PC-9 (cell line): ENCODE measurements around the gene CSK. TPM values are rescaled to one million over a fixed set of nuclear protein-coding genes. Genes with fewer than 3 reads are reported as not detected.

ENCODE experiments used
- BruUV-seq: library from RNA; stranded (reverse); fragments of 400-500 nt; replicated peaks from 2 replicates; lab custom pipeline; 2021; lab: Mats Ljungman, UMichigan
- CTCF ChIA-PET: fragments of 300-600 bp; sonication (Branson Sonifier 250); formaldehyde crosslinking; loops from one replicate; lab custom pipeline; 2022; ENCODE audit warnings: antibody characterized with exemption; lab: Charles Lee
- POLR2A ChIA-PET: fragments of 300-600 bp; sonication (Branson Sonifier 250); formaldehyde crosslinking; loops from one replicate; lab custom pipeline; 2022; ENCODE audit warnings: antibody characterized with exemption; ENCODE audit not compliant: unreplicated experiment; lab: Charles Lee
- DNase-seq, 2 experiments: peaks; one replicate each; pipeline versions ENCODE4 v3.0.0 to v3.0.0-alpha.2; 2015 to 2022; ENCODE audit warnings: mixed read lengths in 1 of 2
- H2AFZ ChIP-seq: fragments of 200-600 bp; sonication (generic); 2 replicates; pipeline ENCODE4 v1.8.1; 2017; ENCODE audit warnings: antibody characterized with exemption
- H3F3A ChIP-seq: fragments of 200-600 bp; sonication (generic); 2 replicates; pipeline ENCODE4 v1.8.1; 2017; ENCODE audit warnings: antibody characterized with exemption, mild to moderate bottlenecking, low read depth; ENCODE audit not compliant: insufficient read depth
- H3K27ac ChIP-seq: fragments of 200-600 bp; sonication (generic); 2 replicates; pipeline ENCODE4 v1.6.1; 2016; ENCODE audit warnings: mixed run types
- H3K27me3 ChIP-seq: fragments of 200-600 bp; sonication (generic); 2 replicates; pipeline ENCODE4 v1.6.1; 2016; ENCODE audit warnings: low read depth, mixed run types; ENCODE audit not compliant: insufficient read depth
- H3K36me3 ChIP-seq: fragments of 200-600 bp; sonication (generic); 2 replicates; pipeline ENCODE4 v1.6.1; 2016; ENCODE audit warnings: low read depth, mixed run types
- H3K4me1 ChIP-seq: fragments of 200-600 bp; sonication (generic); replicated peaks from 2 replicates; pipeline ENCODE4 v1.6.1; 2016; ENCODE audit warnings: mixed run types; ENCODE audit not compliant: insufficient read depth
- H3K4me2 ChIP-seq: fragments of 200-600 bp; sonication (generic); 2 replicates; pipeline ENCODE4 v1.6.1; 2017; ENCODE audit warnings: mixed run types
- H3K4me3 ChIP-seq: fragments of 200-600 bp; sonication (generic); 2 replicates; pipeline ENCODE4 v1.6.1; 2016; ENCODE audit warnings: mixed run types
- H3K79me2 ChIP-seq: fragments of 200-600 bp; sonication (generic); 2 replicates; pipeline ENCODE4 v1.6.1; 2017; ENCODE audit warnings: low read depth, mixed run types
- H3K9me2 ChIP-seq: fragments of 200-600 bp; sonication (generic); 2 replicates; pipeline ENCODE4 v1.8.1; 2017; ENCODE audit warnings: mild to moderate bottlenecking; ENCODE audit not compliant: insufficient read depth
- H3K9me3 ChIP-seq: fragments of 200-600 bp; sonication (generic); 2 replicates; pipeline ENCODE4 v1.8.1; 2016; ENCODE audit warnings: low read depth; ENCODE audit not compliant: insufficient read depth
- H4K20me1 ChIP-seq: fragments of 200-600 bp; sonication (generic); 2 replicates; pipeline ENCODE4 v1.8.1; 2017; ENCODE audit not compliant: insufficient read depth
- CTCF ChIP-seq: fragments of 200-600 bp; sonication (generic); conservative IDR thresholded peaks from 2 replicates; pipeline ENCODE4 v1.6.1; 2017; ENCODE audit warnings: mixed run types, antibody characterized with exemption, mild to moderate bottlenecking, moderate library complexity
- EZH2 ChIP-seq: fragments of 200-600 bp; sonication (generic); IDR thresholded peaks from 2 replicates; pipeline ENCODE4 v1.8.0; 2017; ENCODE audit warnings: antibody characterized with exemption, low read depth
- intact Hi-C: fragments of 100-400 bp; cut with micrococcal nuclease; formaldehyde crosslinking; loops from one replicate; pipeline ENCODE4 v1.10.0; 2022; ENCODE audit not compliant: unreplicated experiment
- total RNA-seq: library from RNA; stranded (reverse); gene quantifications from 2 replicates; pipeline ENCODE4 v1.2.3, GENCODE V29; 2021

CSK gene
- total RNA-seq, 1 experiment from 2014 or later = 78.3 TPM

DNA sequence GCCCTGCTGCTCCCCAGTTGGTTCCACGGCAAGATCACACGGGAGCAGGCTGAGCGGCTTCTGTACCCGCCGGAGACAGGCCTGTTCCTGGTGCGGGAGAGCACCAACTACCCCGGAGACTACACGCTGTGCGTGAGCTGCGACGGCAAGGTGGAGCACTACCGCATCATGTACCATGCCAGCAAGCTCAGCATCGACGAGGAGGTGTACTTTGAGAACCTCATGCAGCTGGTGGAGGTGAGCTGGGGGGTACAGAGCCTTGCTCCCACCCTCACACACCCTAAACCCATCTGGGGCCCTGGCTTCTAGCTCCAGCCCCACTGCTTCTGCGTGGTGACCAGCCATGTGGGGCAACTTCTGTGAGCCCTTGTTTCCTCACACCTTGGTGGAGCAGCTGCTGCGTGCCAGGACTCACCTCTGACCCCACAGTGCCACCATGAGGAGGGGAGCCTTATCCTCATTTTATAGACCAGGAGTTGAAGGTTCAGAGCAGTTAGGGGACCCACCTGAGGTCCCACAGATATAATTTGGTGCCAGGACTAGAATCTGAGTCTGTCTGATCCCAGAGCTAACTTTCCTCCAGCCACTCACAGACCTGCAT lies 17.5 kb downstream of the CSK start:
- H3K9me2 ChIP-seq = no peaks in the 10 kb centered on the region
- no peaks in the 10 kb centered on the region for H3K9me3 ChIP-seq
- no peaks in the 10 kb centered on the region for H3K79me2 ChIP-seq
- CTCF ChIA-PET = interaction anchor here (0.8 to 1.2 kb wide), 3 partner anchors 16 to 28 kb away, joined by 3 to 5 read pairs (median 3); no protein-coding TSS in a partner anchor
- TF ChIP-seq CTCF (no peak), EZH2 (no peak)
- H3K4me2 ChIP-seq = no peak overlapping the region
- H4K20me1 ChIP-seq = peaks cover 13% of the 10 kb centered on the region
- intact Hi-C loops = no loop called here
- BruUV-seq = no TSS peak
- no peak overlapping the region for H2AFZ ChIP-seq
- no peaks in the 10 kb centered on the region for H3K36me3 ChIP-seq
- no peak overlapping the region for H3K27ac ChIP-seq
- H3K27me3 ChIP-seq = no peaks in the 10 kb centered on the region
- DNase-seq = no peak
- 0 out of 2 replicates have a peak, but pooled peaks cover 8% of the 10 kb centered on the region for H3K4me1 ChIP-seq
- POLR2A ChIA-PET = no interaction called here
- no peak overlapping the region for H3K4me3 ChIP-seq
- H3F3A ChIP-seq = peaks cover 5% of the 10 kb centered on the region; the same call in 1 of the 2 replicates

DNA sequence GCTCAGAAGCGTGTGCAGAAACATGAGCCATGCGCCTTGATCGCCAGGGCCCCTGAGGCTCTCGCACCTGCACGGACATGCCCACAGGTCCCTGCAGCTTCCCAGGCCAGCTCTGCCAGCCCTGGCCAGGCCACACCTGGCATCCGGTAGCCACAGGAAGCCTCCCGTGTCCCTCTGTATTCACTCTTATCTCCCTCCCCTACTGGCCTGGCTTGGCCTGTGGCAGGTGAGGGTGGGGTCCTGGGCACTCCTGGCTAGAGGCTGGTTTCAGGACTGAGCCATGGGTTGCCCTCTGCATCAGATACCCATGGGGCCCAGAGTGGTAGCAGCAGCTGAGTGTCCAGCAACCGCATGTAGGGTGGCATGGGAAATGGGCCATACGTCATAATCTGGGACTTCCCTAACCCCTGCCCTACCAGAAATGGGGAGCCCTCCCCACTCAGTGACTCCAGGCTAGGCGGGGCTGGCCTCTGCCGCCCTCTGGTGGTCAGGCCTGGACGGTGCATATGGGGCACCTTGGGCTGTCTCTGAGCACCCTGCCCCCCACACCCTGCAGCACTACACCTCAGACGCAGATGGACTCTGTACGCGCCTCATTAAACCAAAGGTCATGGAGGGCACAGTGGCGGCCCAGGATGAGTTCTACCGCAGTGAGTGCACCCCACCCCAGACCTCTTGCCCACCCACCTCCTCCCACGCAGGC lies 18.1 kb downstream of the CSK start:
- DNase-seq = peak; percentile 63 to 89
- H3K4me3 ChIP-seq = no peak overlapping the region
- H3F3A ChIP-seq = peaks cover 5% of the 10 kb centered on the region; the same call in 1 of the 2 replicates
- H3K27me3 ChIP-seq = no peaks in the 10 kb centered on the region
- intact Hi-C loops = loop anchor here (1.0 to 2.0 kb wide), 2 partner anchors 17 to 29 kb away; partner anchors contain the start of gene CSK
- no peaks in the 10 kb centered on the region for H3K9me3 ChIP-seq
- no peak overlapping the region for H3K4me2 ChIP-seq
- no peaks in the 10 kb centered on the region for H3K9me2 ChIP-seq
- TF ChIP-seq EZH2 (no peak), CTCF (peak; percentile 96)
- 0 out of 2 replicates have a peak, but pooled peaks cover 8% of the 10 kb centered on the region for H3K4me1 ChIP-seq
- ChIA-PET POLR2A (no interaction called here), CTCF (interaction anchor here (0.8 to 1.2 kb wide), 3 partner anchors 17 to 29 kb away, joined by 3 to 5 read pairs (median 3); no protein-coding TSS in a partner anchor)
- no TSS peak for BruUV-seq
- no peaks in the 10 kb centered on the region for H3K79me2 ChIP-seq
- H3K27ac ChIP-seq = no peak overlapping the region
- H4K20me1 ChIP-seq = peaks cover 13% of the 10 kb centered on the region
- no peaks in the 10 kb centered on the region for H3K36me3 ChIP-seq
- H2AFZ ChIP-seq = no peak overlapping the region

DNA sequence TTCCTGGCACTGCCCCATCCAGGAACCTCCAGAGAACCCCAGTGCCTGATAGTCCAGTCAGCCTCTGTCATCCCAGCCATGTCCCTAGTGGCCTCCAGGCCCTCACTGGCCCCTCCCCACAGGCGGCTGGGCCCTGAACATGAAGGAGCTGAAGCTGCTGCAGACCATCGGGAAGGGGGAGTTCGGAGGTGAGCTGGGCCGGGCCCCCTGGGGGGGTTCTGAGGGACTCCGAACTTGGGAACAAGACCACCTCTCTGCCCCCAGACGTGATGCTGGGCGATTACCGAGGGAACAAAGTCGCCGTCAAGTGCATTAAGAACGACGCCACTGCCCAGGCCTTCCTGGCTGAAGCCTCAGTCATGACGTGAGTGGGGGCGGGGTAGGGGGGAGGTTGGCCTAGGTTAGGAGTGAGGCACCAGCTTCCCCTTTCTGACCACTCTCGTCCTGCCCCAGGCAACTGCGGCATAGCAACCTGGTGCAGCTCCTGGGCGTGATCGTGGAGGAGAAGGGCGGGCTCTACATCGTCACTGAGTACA lies 18.7 kb downstream of the CSK start:
- ChIA-PET CTCF (no interaction called here), POLR2A (no interaction called here)
- Histone ChIP-seq H3K79me2 (no peaks in the 10 kb centered on the region), H4K20me1 (peaks cover 13% of the 10 kb centered on the region), H3K4me3 (no peak overlapping the region), H3K4me2 (no peak overlapping the region), H3K9me2 (no peaks in the 10 kb centered on the region), H2AFZ (no peak overlapping the region), H3K27me3 (no peaks in the 10 kb centered on the region), H3K4me1 (0 out of 2 replicates have a peak, but pooled peaks cover 8% of the 10 kb centered on the region), H3K9me3 (no peaks in the 10 kb centered on the region), H3K27ac (no peak overlapping the region), H3K36me3 (no peaks in the 10 kb centered on the region), H3F3A (peaks cover 5% of the 10 kb centered on the region; the same call in 1 of the 2 replicates)
- DNase-seq = no peak
- TF ChIP-seq EZH2 (no peak), CTCF (no peak)
- intact Hi-C loops = loop anchor here (1.0 to 2.0 kb wide), 2 partner anchors 18 to 29 kb away; partner anchors contain the start of gene CSK
- no TSS peak for BruUV-seq
